Posterior cingulate gyrus (tissue), 11 donors: Measurements from ENCODE around the gene DDX41.
"Not testable (repeated sequence)": the region's sequence is repeated elsewhere in the genome, so short reads cannot be mapped to it uniquely, and the experiment has no call there.

Experiments
- DNase-seq, 10 donors: peaks; one replicate each; pipeline versions ENCODE4 v3.0.0 to v3.0.0-alpha.2; 2020 to 2021; ENCODE audit warnings: mixed read lengths in 3 of 10
- intact Hi-C: fragments of 100-400 bp; cut with DNase I; formaldehyde crosslinking; loops from one replicate; pipeline ENCODE4 v1.15.1; 2023

Gene DDX41

GRCh38 chr5:177490311-177490991 is 26.3 kb downstream of the DDX41 start:
- intact Hi-C loops: no loop called here
- peak in 7 of 10 donors; percentile 49 to 93 (median 61) for DNase-seq

- intact Hi-C loops: no loop called here
- DNase-seq: no peak
Measured at GRCh38 chr5:177489119-177489716, 27.5 kb downstream of the DDX41 start.

GRCh38 chr5:177487975-177488374 is 28.8 kb downstream of the DDX41 start:
- DNase-seq: no peak
- intact Hi-C loops: no loop called here

GRCh38 chr5:177487144-177487543 is 29.6 kb downstream of the DDX41 start:
- DNase-seq: no peak
- intact Hi-C loops: no loop called here

GRCh38 chr5:177486256-177486655 is 30.5 kb downstream of the DDX41 start:
- intact Hi-C loops: no loop called here
- no peak for DNase-seq

- DNase-seq, intact Hi-C loops: not testable (repeated sequence)
Measured at GRCh38 chr5:177485753-177486152, 31.0 kb downstream of the DDX41 start.

- DNase-seq: no peak
- intact Hi-C loops: no loop called here
Measured at GRCh38 chr5:177484902-177485549, 31.7 kb downstream of the DDX41 start.

- intact Hi-C loops: no loop called here
- DNase-seq: no peak
Measured at GRCh38 chr5:177483994-177484901, 32.5 kb downstream of the DDX41 start.

- no peak for DNase-seq
- intact Hi-C loops: no loop called here
Measured at GRCh38 chr5:177483042-177483441, 33.7 kb downstream of the DDX41 start.

- intact Hi-C loops: no loop called here
Measured at GRCh38 chr5:177482359-177482795, 34.4 kb downstream of the DDX41 start.

GRCh38 chr5:177479774-177480173 is 37.0 kb downstream of the DDX41 start:
- DNase-seq: no peak
- intact Hi-C loops: no loop called here

More at GRCh38 chr5:177482359-177482795, 34.4 kb downstream of the DDX41 start:
- no peak for DNase-seq

GRCh38 chr5:177478711-177479646 is 37.8 kb downstream of the DDX41 start:
- intact Hi-C loops: no loop called here
- DNase-seq: peak in 3 of 10 donors; percentile 28 to 85 (median 38)

- DNase-seq: no peak
- intact Hi-C loops: no loop called here
Measured at GRCh38 chr5:177477701-177478477, 38.9 kb downstream of the DDX41 start.

GRCh38 chr5:177476531-177477233 is 40.1 kb downstream of the DDX41 start:
- no peak for DNase-seq
- intact Hi-C loops: no loop called here

GRCh38 chr5:177475563-177476427 is 41.0 kb downstream of the DDX41 start:
- DNase-seq: no peak
- intact Hi-C loops: no loop called here

- no peak for DNase-seq
- intact Hi-C loops: no loop called here
Measured at GRCh38 chr5:177474846-177475562, 41.8 kb downstream of the DDX41 start.
